ENCODE measurements around the gene PKP3. TPM values are rescaled to one million over a fixed set of nuclear protein-coding genes. Genes with fewer than 3 reads are reported as not detected.
A peak's percentile ranks its signal among the peaks of the same experiment; 100 is the strongest.

Gene PKP3
- total and polyA plus RNA-seq, 9 of the 15 experiments (the other 6 are each of a cell fraction or from before 2014, with no cell fraction given), result 0.11 to 110 (median 30.7) TPM

GRCh38 chr11:440065-441042 lies 46.3 kb downstream of the PKP3 start:
- H3K4me1 ChIP-seq (replicated peaks in 1 of 2; ENCODE audit: control insufficient read depth in 2 of 2, insufficient read depth in 2 of 2, low read length in 2 of 2), result peaks cover 8 to 61% of the 10 kb centered on the region in 2 experiments; a peak in 4 of 5 replicates
- TF ChIP-seq CTCF (IDR thresholded peaks at IDR 0.05 in 2 of 3, conservative IDR thresholded peaks at IDR 0.05 in 1 of 3; ENCODE audit: insufficient read depth in 2 of 3, low read depth in 1 of 3, low read length in 3 of 3), result peak; percentile 72 to 78 (median 73)
- no peak for TF ChIP-seq RCOR1 (IDR thresholded peaks at IDR 0.05; ENCODE audit: borderline replicate concordance in 1 of 2, low read depth in 2 of 2, low read length in 2 of 2)
- TF ChIP-seq BCOR (IDR thresholded peaks at IDR 0.05), result peak; percentile 93
- 0 out of 2 replicates have a peak, but pooled peaks have one; percentile 43 for TF ChIP-seq CC2D1A (IDR thresholded peaks at IDR 0.05)
- TF ChIP-seq ZNF77 (CRISPR knock-in tag; IDR thresholded peaks at IDR 0.05), result no peak
- no peak for TF ChIP-seq TFAM (CRISPR knock-in tag; conservative IDR thresholded peaks at IDR 0.05)
- TF ChIP-seq TFE3 (CRISPR knock-in tag; IDR thresholded peaks at IDR 0.05), result no peak
- no peak for TF ChIP-seq PBX2 (CRISPR knock-in tag; IDR thresholded peaks at IDR 0.05; ENCODE audit: low read depth)
- TF ChIP-seq PBX2 (tag; conservative IDR thresholded peaks at IDR 0.05; ENCODE audit: low read depth), result no peak
- TF ChIP-seq CHD1 (IDR thresholded peaks at IDR 0.05; ENCODE audit: low read length), result no peak
- no peak for TF ChIP-seq ZNF512 (tag; IDR thresholded peaks at IDR 0.05)
- no peak for TF ChIP-seq ZNF239 (CRISPR knock-in tag; IDR thresholded peaks at IDR 0.05)
- no peak for TF ChIP-seq MCM3 (IDR thresholded peaks at IDR 0.05)

More at GRCh38 chr11:440065-441042, 46.3 kb downstream of the PKP3 start:
- Histone ChIP-seq H3K27ac (ENCODE audit: extremely low read depth, low read depth, low read length) (no peak overlapping the region), H4K20me1 (replicated peaks; ENCODE audit: control insufficient read depth, insufficient read depth, low read length) (no peaks in the 10 kb centered on the region), H2AFZ (ENCODE audit: low read depth, low read length) (no peak overlapping the region), H3K9me3 (replicated peaks; ENCODE audit: control insufficient read depth, insufficient read depth, low read depth, low read length) (peaks cover 4% of the 10 kb centered on the region; the same call in 1 of the 2 replicates), H3K4me3 (no peak overlapping the region), H3K27me3 (ENCODE audit: control insufficient read depth in 2 of 2, insufficient read depth in 2 of 2, low read length in 2 of 2) (no peaks in the 10 kb centered on the region), H3K36me3 (ENCODE audit: control insufficient read depth, insufficient read depth, low read length) (no peaks in the 10 kb centered on the region), H3K9ac (ENCODE audit: insufficient read depth in 1 of 2, low read depth in 2 of 2, low read length in 2 of 2) (peak overlapping the region in 1 of 2 experiments; percentile 86; a peak in 2 of 4 replicates), H3K79me2 (ENCODE audit: control insufficient read depth, insufficient read depth, low read length) (no peaks in the 10 kb centered on the region), H3K4me2 (ENCODE audit: insufficient read depth, low read length) (no peak overlapping the region; the same call in 1 of the 2 replicates), H3K9me1 (ENCODE audit: control insufficient read depth, insufficient read depth, low read length) (no peaks in the 10 kb centered on the region)
- 73% methylated on average over 21 of the region's 27 CpGs for WGBS (ENCODE audit: insufficient coverage, low coverage, missing lambda C conversion rate)
- in situ Hi-C loops (cut with MboI) (no loop called here), intact Hi-C loops (cut with micrococcal nuclease) (loop anchor here (5.0 kb wide), 1 partner anchor 77 kb away; no protein-coding TSS in a partner anchor)
- DNase-seq (ENCODE audit: extremely low read depth in 1 of 4, low spot score in 3 of 4) (peak; percentile 58 to 72 (median 66)), ATAC-seq (peak; percentile 73), FAIRE-seq (peak; percentile 81)
- BruUV-seq (replicated peaks), result no TSS peak
- ChIA-PET CTCF (ENCODE audit: low intra/inter-chr PET ratio) (interaction anchor here (0.6 to 2.7 kb wide), 2 partner anchors 35 to 78 kb away, joined by 3 to 25 read pairs; no protein-coding TSS in a partner anchor), POLR2A (interaction anchor here (0.6 to 2.0 kb wide), 6 partner anchors 9 to 320 kb away, joined by 3 to 13 read pairs (median 4); partner anchors contain the start of gene PTDSS2)

All from K562 (cell line).